ENCODE results near the gene CA5B.
"Not testable (repeated sequence)": the region's sequence is repeated elsewhere in the genome, so short reads cannot be mapped to it uniquely, and the experiment has no call there.

The CA5B gene

DNA sequence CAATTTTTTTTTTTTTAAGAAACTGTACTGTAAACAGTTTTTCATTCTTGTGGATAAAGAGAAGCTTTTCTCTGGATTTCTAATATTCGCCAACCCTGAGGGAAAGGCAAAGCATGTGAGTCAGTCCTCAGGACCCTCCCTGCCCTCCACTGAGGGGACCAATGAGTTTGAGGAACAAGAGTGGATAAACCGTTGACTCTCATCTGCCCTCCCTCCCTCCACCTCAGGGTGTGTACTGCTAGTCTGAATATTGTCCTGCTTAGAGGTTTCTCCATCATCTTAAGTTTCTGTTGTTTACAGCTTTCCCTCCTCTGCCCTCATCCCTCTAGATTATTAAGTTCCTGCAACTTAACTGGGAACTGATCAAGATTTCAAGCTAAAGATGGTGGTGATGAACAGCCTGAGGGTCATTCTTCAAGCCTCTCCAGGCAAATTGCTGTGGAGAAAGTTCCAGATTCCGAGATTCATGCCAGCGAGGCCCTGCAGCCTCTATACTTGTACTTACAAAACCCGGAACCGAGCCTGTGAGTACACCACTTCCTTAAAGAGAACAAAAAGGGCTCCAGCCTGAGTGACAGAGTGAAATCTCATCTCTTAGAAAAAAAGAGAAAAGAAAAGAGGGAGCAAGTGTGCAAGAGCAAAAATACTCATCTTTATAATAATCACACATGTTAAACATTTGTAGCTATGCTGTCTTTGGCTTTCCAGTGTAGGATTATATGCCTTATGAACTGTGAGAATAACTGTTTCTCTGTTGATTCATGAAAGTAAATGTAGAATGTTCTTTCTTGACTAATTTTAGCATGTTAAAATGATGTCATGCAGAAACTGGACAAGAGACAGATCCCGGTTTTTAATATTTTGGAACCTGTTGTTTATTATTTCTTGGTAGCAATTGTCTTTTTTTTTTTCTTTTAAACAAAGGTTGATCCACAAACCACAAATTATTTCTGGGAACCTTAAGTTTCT is 11.9 kb downstream of the CA5B start:
- peak; percentile 57 to 58 for DNase-seq

GRCh38 chrX:15750611-15751154 is 12.6 kb downstream of the CA5B start:
- DNase-seq = peak; percentile 30 to 48

- DNase-seq = peak; percentile 59 to 81
Measured at GRCh38 chrX:15751155-15751819, 13.2 kb downstream of the CA5B start.

DNA sequence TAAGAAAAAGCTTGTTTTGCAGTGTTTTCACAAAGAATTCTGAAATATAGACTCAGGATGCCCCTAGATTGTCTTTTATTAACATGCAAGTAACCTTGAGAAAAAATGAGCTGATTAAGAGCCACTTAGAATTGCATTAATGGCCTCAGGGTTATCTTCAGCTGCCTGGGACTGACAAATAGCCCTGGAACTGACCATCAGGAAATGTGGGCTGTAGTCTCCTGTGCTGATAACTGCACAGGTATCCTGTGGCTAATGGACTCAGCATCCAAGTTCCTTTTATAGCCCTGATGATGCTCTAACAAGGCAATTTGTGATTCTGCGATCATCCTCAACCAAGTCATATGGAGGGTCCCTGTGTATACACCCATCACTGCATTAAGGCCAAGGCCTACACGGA is 17.0 kb downstream of the CA5B start:
- no peak for DNase-seq

GRCh38 chrX:15758140-15758539 is 20.1 kb downstream of the CA5B start:
- peak; percentile 42 to 63 for DNase-seq

- not testable (repeated sequence) for DNase-seq
Measured at GRCh38 chrX:15759886-15760285, 21.8 kb downstream of the CA5B start.

- peak; percentile 41 to 55 for DNase-seq
Measured at GRCh38 chrX:15761564-15762191, 23.6 kb downstream of the CA5B start.

GRCh38 chrX:15769300-15769954 is 31.4 kb downstream of the CA5B start:
- DNase-seq = no peak

DNA sequence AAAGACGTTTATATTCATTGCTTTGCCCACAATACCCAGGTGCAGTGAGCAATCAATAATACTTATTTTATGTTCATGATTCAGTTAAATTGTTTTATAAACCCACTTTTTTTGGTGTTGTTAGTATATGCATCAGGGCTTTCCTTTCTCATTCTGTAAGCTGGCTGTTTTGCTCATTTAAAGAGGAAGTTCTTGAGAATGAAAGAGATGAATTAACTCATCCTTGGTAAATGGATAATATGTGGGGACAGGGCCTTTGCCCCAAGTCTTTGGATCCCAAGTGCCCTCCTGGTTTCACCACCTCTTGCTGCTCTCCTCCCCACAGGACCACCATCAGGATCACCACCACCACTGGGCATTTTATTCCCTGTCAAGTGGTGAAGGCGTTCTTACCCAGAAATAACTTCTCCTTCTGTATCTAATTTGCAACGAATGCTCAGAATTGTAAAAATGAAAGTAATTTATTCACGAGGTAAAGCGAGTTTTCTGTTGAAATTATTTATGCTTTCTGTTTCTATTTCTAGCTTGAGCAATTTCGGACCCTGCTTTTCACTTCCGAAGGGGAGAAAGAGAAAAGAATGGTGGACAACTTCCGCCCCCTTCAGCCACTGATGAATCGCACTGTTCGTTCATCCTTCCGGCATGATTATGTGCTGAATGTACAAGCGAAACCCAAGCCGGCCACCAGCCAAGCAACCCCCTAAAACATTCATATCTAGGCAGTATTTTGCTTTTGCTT is 44.1 kb downstream of the CA5B start:
- peak; percentile 24 to 43 for DNase-seq

- peak in 1 of 2 donors; percentile 29 for DNase-seq
Measured at GRCh38 chrX:15785176-15785750, 47.2 kb downstream of the CA5B start.

- DNase-seq = peak in 1 of 2 donors; percentile 12
Measured at GRCh38 chrX:15786915-15787314, 48.8 kb downstream of the CA5B start.

GRCh38 chrX:15789979-15790768 is 52.1 kb downstream of the CA5B start, which contains the start of gene ZRSR2:
ZRSR2 (plus strand) TSS chrX:15790484; CDS start chrX:15790496, 12 bp downstream.
- peak; percentile 87 to 92 for DNase-seq

DNA sequence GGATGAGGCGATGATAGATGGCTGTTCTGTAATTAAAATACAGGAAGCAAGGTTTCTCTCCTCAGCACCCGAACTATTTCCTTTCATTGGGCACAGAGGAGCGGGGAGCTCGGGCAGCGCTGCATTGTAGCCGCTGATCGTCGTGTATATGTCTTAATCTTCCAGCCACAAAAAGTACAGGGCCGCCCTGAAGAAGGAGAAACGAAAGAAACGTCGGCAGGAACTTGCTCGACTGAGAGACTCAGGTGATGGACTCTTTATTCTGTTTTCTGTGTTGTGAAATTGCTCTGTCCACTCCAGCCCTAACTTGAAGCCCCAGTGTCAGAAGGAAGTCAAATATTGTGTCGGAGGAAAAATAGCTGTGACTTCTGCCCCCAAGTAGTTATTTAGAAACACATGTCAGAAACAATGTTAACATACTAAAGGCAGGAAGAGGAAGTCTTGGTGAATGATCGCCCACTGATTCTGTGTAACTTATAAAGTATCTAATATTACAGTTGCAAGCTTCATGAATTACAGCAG is 52.8 kb downstream of the CA5B start:
- no peak for DNase-seq

DNA sequence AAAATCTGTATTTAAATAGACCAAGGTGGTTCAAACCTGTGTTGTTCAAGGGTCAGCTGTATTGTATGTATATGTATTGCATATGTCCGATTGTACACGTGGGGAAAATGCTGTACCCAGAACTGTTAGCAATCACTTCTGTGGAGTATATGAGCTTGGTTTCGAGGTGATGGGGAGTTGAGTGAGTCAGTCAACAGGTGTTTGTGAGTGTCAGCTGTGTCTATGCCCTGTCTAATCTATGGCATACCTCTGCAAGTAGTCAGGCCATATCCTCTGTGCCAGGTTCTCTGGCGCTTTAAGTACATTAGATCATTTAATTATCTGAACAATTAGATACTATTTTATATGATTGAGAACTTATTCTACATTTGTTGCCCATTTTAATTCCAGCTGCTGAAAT is 59.6 kb downstream of the CA5B start:
- DNase-seq = no peak

- DNase-seq = no peak
Measured at GRCh38 chrX:15804563-15804962, 66.5 kb downstream of the CA5B start.

DNA sequence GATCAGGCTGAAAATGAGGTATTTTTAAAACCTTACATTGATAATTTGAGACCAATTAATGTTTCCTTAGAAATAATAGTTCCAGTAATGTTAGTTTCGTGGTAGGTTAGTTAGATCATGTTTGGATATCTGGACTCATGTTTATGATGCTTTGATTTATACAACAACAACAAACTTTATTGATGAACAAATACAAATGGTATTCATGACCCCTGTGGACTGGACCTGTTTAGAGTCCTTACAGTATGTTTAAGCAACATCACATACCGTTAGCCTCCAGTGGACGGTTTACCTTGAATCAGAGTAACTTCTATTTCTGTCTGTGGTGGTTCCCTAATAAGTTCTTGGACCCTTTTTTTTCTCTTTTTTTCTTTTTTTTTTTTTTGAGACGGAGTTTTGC is 70.2 kb downstream of the CA5B start:
- DNase-seq = no peak

GRCh38 chrX:15812192-15812938 is 74.3 kb downstream of the CA5B start:
- DNase-seq = no peak

GRCh38 chrX:15813416-15813815 is 75.3 kb downstream of the CA5B start:
- no peak for DNase-seq

GRCh38 chrX:15814771-15815365 is 76.8 kb downstream of the CA5B start:
- no peak for DNase-seq
